K562 (cell line): ENCODE results near the gene NUAK1. TPM values are rescaled to one million over a fixed set of nuclear protein-coding genes. Genes with fewer than 3 reads are reported as not detected.

Experiments used
- ATAC-seq: fragments of 200-7000 bp; cut with Tn5 transposase; 3 replicates; pipeline ENCODE4 v1.9.1; 2020; ENCODE audit warnings: moderate library complexity
- BruUV-seq: library from RNA; stranded (reverse); fragments of 400-500 nt; replicated peaks from 2 replicates; lab custom pipeline; 2021; lab: Mats Ljungman, UMichigan
- CTCF ChIA-PET: fragments of 300-600 bp; formaldehyde crosslinking; extraction: SDS; loops from one replicate; lab custom pipeline; 2021; ENCODE audit warnings: low intra/inter-chr PET ratio; lab: Yijun Ruan, JAX
- POLR2A ChIA-PET: fragments of 300-600, 350-650 bp; sonication (Branson Sonifier 250); formaldehyde crosslinking; extraction: SDS; loops from one replicate; lab custom pipeline; 2021; ENCODE audit warnings: antibody characterized with exemption, inconsistent platforms; lab: Yijun Ruan, JAX
- DNase-seq, 4 experiments: peaks; one replicate each; pipeline versions ENCODE4 v3.0.0 to v3.0.0-alpha.2; 2011 to 2018; ENCODE audit warnings: low spot score in 3 of 4, mixed read lengths in 3 of 4; ENCODE audit errors: extremely low read depth in 1 of 4
- FAIRE-seq: peaks from 2 replicates; lab custom pipeline; 2011; peaks lifted over from hg19 to GRCh38; lab: Jason Lieb, UNC
- H2AFZ ChIP-seq: 2 replicates; pipeline ENCODE4 v1.6.0; 2011; ENCODE audit warnings: low read depth, low read length, control low read depth, inconsistent platforms
- H3K27ac ChIP-seq: fragments of 200-600 bp; 3 replicates; pipeline ENCODE4 v1.8.0; 2011; ENCODE audit warnings: low read depth, mild to moderate bottlenecking, control low read depth, inconsistent platforms, low read length, moderate library complexity, mixed read lengths; ENCODE audit errors: extremely low read depth
- H3K27me3 ChIP-seq, 2 experiments: fragments of 300-600 bp in 1 of 2; 2 replicates in 1 of 2; 3 replicates in 1 of 2; pipeline versions ENCODE4 v1.6.0 to v1.8.0; 2011; ENCODE audit warnings: inconsistent platforms in 2 of 2, low read length in 2 of 2, mild to moderate bottlenecking in 1 of 2, mixed read lengths in 1 of 2, moderate library complexity in 1 of 2; ENCODE audit not compliant: control insufficient read depth in 2 of 2, insufficient read depth in 2 of 2
- H3K36me3 ChIP-seq: fragments of 300-600 bp; 3 replicates; pipeline ENCODE4 v1.8.0; 2011; ENCODE audit warnings: mild to moderate bottlenecking, low read length, inconsistent platforms; ENCODE audit not compliant: control insufficient read depth, insufficient read depth
- H3K4me1 ChIP-seq, 2 experiments: fragments of 200-600 bp in 1 of 2; replicated peaks in 1 of 2; 2 replicates in 1 of 2; 3 replicates in 1 of 2; pipeline versions ENCODE4 v1.5.1 to v1.8.0; 2011; ENCODE audit warnings: inconsistent platforms in 2 of 2, low read length in 2 of 2, mild to moderate bottlenecking in 1 of 2, mixed read lengths in 1 of 2, moderate library complexity in 1 of 2; ENCODE audit not compliant: control insufficient read depth in 2 of 2, insufficient read depth in 2 of 2
- H3K4me2 ChIP-seq: 2 replicates; pipeline ENCODE4 v1.6.1; 2011; ENCODE audit warnings: low read length, control low read depth, inconsistent platforms, mixed read lengths; ENCODE audit not compliant: insufficient read depth
- H3K4me3 ChIP-seq: fragments of 200-600 bp; sonication (generic), shearing (Covaris generic); 2 replicates; pipeline ENCODE4 v1.5.1; 2016; ENCODE audit warnings: control low read depth, inconsistent platforms
- H3K79me2 ChIP-seq: fragments of 200-600 bp; 3 replicates; pipeline ENCODE4 v1.8.0; 2011; ENCODE audit warnings: low read length, inconsistent platforms; ENCODE audit not compliant: control insufficient read depth, insufficient read depth
- H3K9ac ChIP-seq, 2 experiments: 2 replicates each; pipeline versions ENCODE4 v1.6.0 to v1.6.1; 2011; ENCODE audit warnings: low read depth in 2 of 2, low read length in 2 of 2, control low read depth in 1 of 2, inconsistent platforms in 1 of 2, mild to moderate bottlenecking in 1 of 2, mixed read lengths in 1 of 2; ENCODE audit not compliant: insufficient read depth in 1 of 2
- H3K9me1 ChIP-seq: one replicate; pipeline ENCODE4 v1.6.0; 2011; ENCODE audit warnings: inconsistent platforms, mild to moderate bottlenecking, low read length, moderate library complexity; ENCODE audit not compliant: control insufficient read depth, insufficient read depth
- H3K9me3 ChIP-seq: replicated peaks from 2 replicates; pipeline ENCODE4 v1.5.1; 2011; ENCODE audit warnings: low read depth, low read length, inconsistent platforms; ENCODE audit not compliant: control insufficient read depth, insufficient read depth
- H4K20me1 ChIP-seq: replicated peaks from 2 replicates; pipeline ENCODE4 v1.6.1; 2011; ENCODE audit warnings: low read length, inconsistent platforms, mixed read lengths; ENCODE audit not compliant: control insufficient read depth, insufficient read depth
- CC2D1A ChIP-seq: fragments of 450-650 bp; IDR thresholded peaks from 2 replicates; pipeline ENCODE4 v1.6.1; 2017; ENCODE audit warnings: mild to moderate bottlenecking
- FOXA1 ChIP-seq: fragments of 450-650 bp; IDR thresholded peaks from 2 replicates; pipeline ENCODE4 v1.6.1; 2016; ENCODE audit warnings: mild to moderate bottlenecking, borderline replicate concordance
- FOXA3 ChIP-seq, 2 experiments: fragments of 450-650 bp in 1 of 2; sonication (generic) in 1 of 2; formaldehyde crosslinking; IDR thresholded peaks in 1 of 2; conservative IDR thresholded peaks in 1 of 2; 2 replicates each; pipeline versions ENCODE4 v1.4.0 to v1.8.0; 2020 to 2022; ENCODE audit warnings: mild to moderate bottlenecking in 2 of 2, missing genetic modification reagents in 1 of 2
- FOXP1 ChIP-seq: sonication (generic); formaldehyde crosslinking; IDR thresholded peaks from 2 replicates; pipeline ENCODE4 v1.8.0; 2022; ENCODE audit warnings: mild to moderate bottlenecking, missing genetic modification reagents
- HIVEP1 ChIP-seq: fragments of 250-450 bp; sonication (Bioruptor Pico); IDR thresholded peaks from 2 replicates; pipeline ENCODE4 v1.4.0; 2020; ENCODE audit warnings: mild to moderate bottlenecking
- KAT8 ChIP-seq: fragments of 450-650 bp; IDR thresholded peaks from 2 replicates; pipeline ENCODE4 v1.6.1; 2016; ENCODE audit warnings: low read depth, mild to moderate bottlenecking
- MAFG ChIP-seq: fragments of 450-650 bp; conservative IDR thresholded peaks from 2 replicates; pipeline ENCODE4 v1.6.1; 2016; ENCODE audit warnings: missing genetic modification characterization, missing compliant biosample characterization
- SMARCB1 ChIP-seq: IDR thresholded peaks from 2 replicates; pipeline ENCODE4 v1.6.1; 2011; ENCODE audit warnings: improper control_type of control experiment, low read depth; ENCODE audit not compliant: insufficient read length
- STAT5B ChIP-seq: fragments of 250-450 bp; sonication (Bioruptor Pico); IDR thresholded peaks from 2 replicates; pipeline ENCODE4 v1.8.0; 2021; ENCODE audit warnings: mild to moderate bottlenecking, inconsistent platforms
- TAL1 ChIP-seq: fragments of 450-650 bp; IDR thresholded peaks from 2 replicates; pipeline ENCODE4 v1.6.1; 2016; ENCODE audit warnings: mild to moderate bottlenecking
- ZNF121 ChIP-seq: sonication (generic); formaldehyde crosslinking; conservative IDR thresholded peaks from 2 replicates; pipeline ENCODE4 v1.8.0; 2022; ENCODE audit warnings: missing genetic modification reagents
- ZNF282 ChIP-seq: sonication (generic); formaldehyde crosslinking; IDR thresholded peaks from 2 replicates; pipeline ENCODE4 v1.8.1; 2023; ENCODE audit warnings: missing genetic modification reagents
- whole genome bisulfite sequencing: fragments of 100-300 bp; shearing (Covaris generic); methylation state at CpG from one replicate; pipeline ENCODE4 v1.1.6; 2016; ENCODE audit warnings: low coverage, mixed read lengths; ENCODE audit not compliant: insufficient coverage; ENCODE audit errors: missing lambda C conversion rate; 5-methylcytosine and 5-hydroxymethylcytosine counted together
- in situ Hi-C: fragments of 300-500 bp; cut with MboI; formaldehyde crosslinking; loops from 4 replicates; pipeline ENCODE4 v1.15.0; 2018; ENCODE audit warnings: inconsistent platforms, mixed read lengths
- intact Hi-C: fragments of 100-400 bp; cut with micrococcal nuclease; formaldehyde crosslinking; loops from 2 replicates; pipeline ENCODE4 v1.14.2; 2022
- polyA plus RNA-seq, 8 experiments: library from polyadenylated mRNA; depleted of rRNA in 4 of 8; stranded (reverse) in 5 of 8; unstranded in 3 of 8; fragments of >200 nt; fragmentation: Nextera tagmentation in 2 of 8; fragmentation: Illumina TruSeq in 1 of 8; extraction: Ambion mirVana in 2 of 8; extraction: Trizol in 1 of 8; gene quantifications; 2 replicates each; pipeline versions ENCODE4 v1.2.1 to v1.2.3, GENCODE V29; 2011 to 2014; ENCODE audit warnings: inconsistent platforms in 1 of 8, missing spikeins in 1 of 8
- total RNA-seq, 7 experiments: library from RNA; depleted of rRNA in 6 of 7; stranded (reverse); fragments of >200 nt in 6 of 7; fragmentation: Illumina TruSeq in 2 of 7; extraction: Trizol in 2 of 7; gene quantifications; 2 replicates each; pipeline versions ENCODE4 v1.2.1 to v1.2.3, GENCODE V29; 2011 to 2021; ENCODE audit warnings: low replicate concordance in 1 of 7
- TF ChIP-seq, protein P1 (sequence below), 3 experiments: IDR thresholded peaks in 2 of 3; conservative IDR thresholded peaks in 1 of 3; 2 replicates each; pipeline ENCODE4 v1.5.1; 2011 to 2012; ENCODE audit warnings: low read length in 3 of 3, mild to moderate bottlenecking in 3 of 3, control low read depth in 2 of 3, improper control_type of control experiment in 1 of 3, inconsistent platforms in 1 of 3, low read depth in 1 of 3, mixed read lengths in 1 of 3, moderate library complexity in 1 of 3; ENCODE audit not compliant: insufficient read depth in 2 of 3
- TF ChIP-seq, protein P2 (sequence below): fragments of 250-450 bp; sonication (Bioruptor Pico); IDR thresholded peaks from 2 replicates; pipeline ENCODE4 v1.4.0; 2020; ENCODE audit warnings: mild to moderate bottlenecking, moderate library complexity
- TF ChIP-seq, protein P3 (sequence below): sonication (generic); formaldehyde crosslinking; IDR thresholded peaks from 2 replicates; pipeline ENCODE4 v1.8.1; 2022; ENCODE audit warnings: missing genetic modification reagents
- TF ChIP-seq, protein P4 (sequence below): fragments of 250-450 bp; sonication (Bioruptor Pico); IDR thresholded peaks from 2 replicates; pipeline ENCODE4 v1.8.0; 2022; ENCODE audit warnings: moderate library complexity, mild to moderate bottlenecking, inconsistent platforms

Gene NUAK1
- total and polyA plus RNA-seq, 9 of the 15 experiments (the other 6 are each of a cell fraction or from before 2014, with no cell fraction given): 0.02 TPM; not detected in 8

DNA sequence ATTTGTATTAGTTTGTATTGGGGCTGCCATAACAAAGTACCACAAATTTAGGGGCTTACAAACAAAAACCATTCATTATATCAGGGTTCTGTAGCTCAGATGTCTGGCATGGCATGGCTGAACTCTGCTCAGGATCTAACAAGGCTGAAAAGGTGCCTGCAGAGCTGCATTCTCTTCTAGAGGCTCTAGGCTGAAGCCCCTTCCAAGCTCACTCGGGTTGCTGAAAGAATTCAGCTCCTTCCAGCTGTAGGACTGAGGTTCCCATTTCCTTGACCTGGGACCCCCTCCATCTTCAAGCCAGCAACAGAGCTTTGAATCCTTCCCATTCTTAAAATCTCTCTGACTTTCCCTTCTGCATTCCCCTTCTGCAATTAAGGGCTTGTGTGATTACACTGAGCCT is 90.7 kb downstream of the NUAK1 start:
- Histone ChIP-seq H2AFZ (no peak overlapping the region), H3K9me1 (no peaks in the 10 kb centered on the region), H3K4me3 (no peak overlapping the region), H3K4me1 (no peaks in the 10 kb centered on the region), H4K20me1 (no peaks in the 10 kb centered on the region), H3K4me2 (no peak overlapping the region), H3K9ac (no peak overlapping the region), H3K27me3 (peaks cover 5 to 11% of the 10 kb centered on the region in 2 experiments; a peak in 3 of 5 replicates), H3K36me3 (no peaks in the 10 kb centered on the region), H3K27ac (no peak overlapping the region), H3K9me3 (no peaks in the 10 kb centered on the region), H3K79me2 (no peaks in the 10 kb centered on the region)
- TF ChIP-seq ZNF282 (no peak), TAL1 (no peak), HIVEP1 (CRISPR knock-in tag) (no peak), STAT5B (CRISPR knock-in tag) (no peak), FOXA1 (no peak), FOXA3 (CRISPR knock-in tag; conservative IDR thresholded peaks at IDR 0.05 in 1 of 2, IDR thresholded peaks at IDR 0.05 in 1 of 2) (no peak), KAT8 (no peak), MAFG (tag) (no peak), CC2D1A (no peak), FOXP1 (CRISPR knock-in tag) (no peak), SMARCB1 (no peak), ZNF121 (CRISPR knock-in tag) (no peak)
- TF ChIP-seq, protein P1, sequence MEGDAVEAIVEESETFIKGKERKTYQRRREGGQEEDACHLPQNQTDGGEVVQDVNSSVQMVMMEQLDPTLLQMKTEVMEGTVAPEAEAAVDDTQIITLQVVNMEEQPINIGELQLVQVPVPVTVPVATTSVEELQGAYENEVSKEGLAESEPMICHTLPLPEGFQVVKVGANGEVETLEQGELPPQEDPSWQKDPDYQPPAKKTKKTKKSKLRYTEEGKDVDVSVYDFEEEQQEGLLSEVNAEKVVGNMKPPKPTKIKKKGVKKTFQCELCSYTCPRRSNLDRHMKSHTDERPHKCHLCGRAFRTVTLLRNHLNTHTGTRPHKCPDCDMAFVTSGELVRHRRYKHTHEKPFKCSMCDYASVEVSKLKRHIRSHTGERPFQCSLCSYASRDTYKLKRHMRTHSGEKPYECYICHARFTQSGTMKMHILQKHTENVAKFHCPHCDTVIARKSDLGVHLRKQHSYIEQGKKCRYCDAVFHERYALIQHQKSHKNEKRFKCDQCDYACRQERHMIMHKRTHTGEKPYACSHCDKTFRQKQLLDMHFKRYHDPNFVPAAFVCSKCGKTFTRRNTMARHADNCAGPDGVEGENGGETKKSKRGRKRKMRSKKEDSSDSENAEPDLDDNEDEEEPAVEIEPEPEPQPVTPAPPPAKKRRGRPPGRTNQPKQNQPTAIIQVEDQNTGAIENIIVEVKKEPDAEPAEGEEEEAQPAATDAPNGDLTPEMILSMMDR (IDR thresholded peaks at IDR 0.05 in 2 of 3, conservative IDR thresholded peaks at IDR 0.05 in 1 of 3; ENCODE audit: insufficient read depth in 2 of 3, low read depth in 1 of 3, low read length in 3 of 3): no peak
- TF ChIP-seq, protein P2, sequence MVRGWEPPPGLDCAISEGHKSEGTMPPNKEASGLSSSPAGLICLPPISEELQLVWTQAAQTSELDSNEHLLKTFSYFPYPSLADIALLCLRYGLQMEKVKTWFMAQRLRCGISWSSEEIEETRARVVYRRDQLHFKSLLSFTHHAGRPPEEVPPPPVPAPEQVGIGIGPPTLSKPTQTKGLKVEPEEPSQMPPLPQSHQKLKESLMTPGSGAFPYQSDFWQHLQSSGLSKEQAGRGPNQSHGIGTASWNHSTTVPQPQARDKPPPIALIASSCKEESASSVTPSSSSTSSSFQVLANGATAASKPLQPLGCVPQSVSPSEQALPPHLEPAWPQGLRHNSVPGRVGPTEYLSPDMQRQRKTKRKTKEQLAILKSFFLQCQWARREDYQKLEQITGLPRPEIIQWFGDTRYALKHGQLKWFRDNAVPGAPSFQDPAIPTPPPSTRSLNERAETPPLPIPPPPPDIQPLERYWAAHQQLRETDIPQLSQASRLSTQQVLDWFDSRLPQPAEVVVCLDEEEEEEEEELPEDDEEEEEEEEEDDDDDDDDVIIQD (CRISPR knock-in tag): no peak
- TF ChIP-seq, protein P3, sequence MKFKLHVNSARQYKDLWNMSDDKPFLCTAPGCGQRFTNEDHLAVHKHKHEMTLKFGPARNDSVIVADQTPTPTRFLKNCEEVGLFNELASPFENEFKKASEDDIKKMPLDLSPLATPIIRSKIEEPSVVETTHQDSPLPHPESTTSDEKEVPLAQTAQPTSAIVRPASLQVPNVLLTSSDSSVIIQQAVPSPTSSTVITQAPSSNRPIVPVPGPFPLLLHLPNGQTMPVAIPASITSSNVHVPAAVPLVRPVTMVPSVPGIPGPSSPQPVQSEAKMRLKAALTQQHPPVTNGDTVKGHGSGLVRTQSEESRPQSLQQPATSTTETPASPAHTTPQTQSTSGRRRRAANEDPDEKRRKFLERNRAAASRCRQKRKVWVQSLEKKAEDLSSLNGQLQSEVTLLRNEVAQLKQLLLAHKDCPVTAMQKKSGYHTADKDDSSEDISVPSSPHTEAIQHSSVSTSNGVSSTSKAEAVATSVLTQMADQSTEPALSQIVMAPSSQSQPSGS (CRISPR knock-in tag): no peak
- TF ChIP-seq, protein P4, sequence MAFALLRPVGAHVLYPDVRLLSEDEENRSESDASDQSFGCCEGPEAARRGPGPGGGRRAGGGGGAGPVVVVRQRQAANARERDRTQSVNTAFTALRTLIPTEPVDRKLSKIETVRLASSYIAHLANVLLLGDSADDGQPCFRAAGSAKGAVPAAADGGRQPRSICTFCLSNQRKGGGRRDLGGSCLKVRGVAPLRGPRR (CRISPR knock-in tag): no peak
- BruUV-seq: no TSS peak
- intact Hi-C loops: no loop called here
- WGBS: 0% methylated on average over 1 of the region's 1 CpG
- DNase-seq: no peak
- POLR2A ChIA-PET: no interaction called here
- FAIRE-seq: no peak
- CTCF ChIA-PET: no interaction called here
- in situ Hi-C loops: no loop called here
- no peak for ATAC-seq
